GM12878 (cell line): ENCODE measurements around the gene GREB1. TPM values are rescaled to one million over a fixed set of nuclear protein-coding genes. Genes with fewer than 3 reads are reported as not detected.

ENCODE experiments used
- ATAC-seq: fragments of 200-7000 bp; cut with Tn5 transposase; 3 replicates; pipeline ENCODE4 v1.9.1; 2020; ENCODE audit warnings: mild to moderate bottlenecking, moderate library complexity
- BruUV-seq: library from RNA; stranded (reverse); fragments of 400-500 nt; replicated peaks from 2 replicates; lab custom pipeline; 2021; lab: Mats Ljungman, UMichigan
- CTCF ChIA-PET: fragments of 300-600 bp; sonication (Branson Sonifier 250); formaldehyde crosslinking; extraction: SDS; loops from one replicate; lab custom pipeline; 2021; ENCODE audit warnings: inconsistent platforms; lab: Yijun Ruan, JAX
- POLR2A ChIA-PET: fragments of 350-600 bp; formaldehyde crosslinking; extraction: SDS; loops from one replicate; lab custom pipeline; 2021; ENCODE audit warnings: inconsistent platforms; lab: Charles Lee
- RAD21 ChIA-PET: fragments of 300-600 bp; sonication (Branson Sonifier 250); formaldehyde crosslinking; loops from one replicate; lab custom pipeline; 2023; ENCODE audit warnings: antibody characterized with exemption; ENCODE audit not compliant: unreplicated experiment; lab: Charles Lee
- SMC1A ChIA-PET: fragments of 300-600 bp; sonication (Branson Sonifier 250); formaldehyde crosslinking; loops from one replicate; lab custom pipeline; 2023; ENCODE audit not compliant: unreplicated experiment, uncharacterized antibody; lab: Charles Lee
- DNase-seq: peaks from one replicate; pipeline ENCODE4 v3.0.0-alpha.2; 2011; ENCODE audit warnings: low read depth, low spot score
- FAIRE-seq: peaks from 3 replicates; lab custom pipeline; 2011; peaks lifted over from hg19 to GRCh38; lab: Jason Lieb, UNC
- H2AFZ ChIP-seq: 2 replicates; pipeline ENCODE4 v1.6.0; 2011; ENCODE audit warnings: low read depth, low read length, control low read depth; ENCODE audit not compliant: control insufficient read depth
- H3K27ac ChIP-seq: 2 replicates; pipeline ENCODE4 v1.5.1; 2011; ENCODE audit warnings: control low read depth; ENCODE audit not compliant: control insufficient read depth, insufficient read depth
- H3K27me3 ChIP-seq, 2 experiments: replicated peaks in 1 of 2; 2 replicates each; pipeline versions ENCODE4 v1.6.0 to v1.6.1; 2011; ENCODE audit warnings: low read length in 1 of 2; ENCODE audit not compliant: control insufficient read depth in 2 of 2, insufficient read depth in 2 of 2
- H3K36me3 ChIP-seq, 2 experiments: 2 replicates each; pipeline ENCODE4 v1.5.1; 2011; ENCODE audit warnings: low read length in 1 of 2; ENCODE audit not compliant: control insufficient read depth in 2 of 2, insufficient read depth in 2 of 2
- H3K4me1 ChIP-seq: 2 replicates; pipeline ENCODE4 v1.6.1; 2011; ENCODE audit warnings: mild to moderate bottlenecking, low read length, moderate library complexity, mixed read lengths; ENCODE audit not compliant: control insufficient read depth, insufficient read depth
- H3K4me2 ChIP-seq: 2 replicates; pipeline ENCODE4 v1.6.0; 2011; ENCODE audit warnings: control low read depth; ENCODE audit not compliant: control insufficient read depth, insufficient read depth
- H3K4me3 ChIP-seq: fragments of 200-600 bp; sonication (generic); 2 replicates; pipeline ENCODE4 v1.5.1; 2016
- H3K79me2 ChIP-seq: 2 replicates; pipeline ENCODE4 v1.6.0; 2011; ENCODE audit warnings: low read length; ENCODE audit not compliant: control insufficient read depth, insufficient read depth
- H3K9ac ChIP-seq: 2 replicates; pipeline ENCODE4 v1.8.0; 2011; ENCODE audit warnings: low read length, control low read depth, mixed read lengths; ENCODE audit not compliant: control insufficient read depth, insufficient read depth
- H3K9me3 ChIP-seq: replicated peaks from 3 replicates; pipeline ENCODE4 v1.5.1; 2011; ENCODE audit warnings: mild to moderate bottlenecking, low read length; ENCODE audit not compliant: control insufficient read depth, insufficient read depth
- H4K20me1 ChIP-seq: 2 replicates; pipeline ENCODE4 v1.6.0; 2011; ENCODE audit not compliant: control insufficient read depth, insufficient read depth
- CEBPZ ChIP-seq: fragments of 150-350 bp; IDR thresholded peaks from 2 replicates; pipeline ENCODE4 v1.6.1; 2016; ENCODE audit warnings: low read depth, low read length
- ESRRA ChIP-seq: IDR thresholded peaks from 2 replicates; pipeline ENCODE4 v1.6.1; 2012; ENCODE audit warnings: mild to moderate bottlenecking, low read length, improper control_type of control experiment
- FOXM1 ChIP-seq: IDR thresholded peaks from 2 replicates; pipeline ENCODE4 v1.6.1; 2012; ENCODE audit warnings: low read depth, mild to moderate bottlenecking, inconsistent platforms, low read length, moderate library complexity
- KDM1A ChIP-seq: fragments of 200-600 bp; sonication (generic); IDR thresholded peaks from 2 replicates; pipeline ENCODE4 v1.6.1; 2016; ENCODE audit warnings: borderline replicate concordance
- TAF1 ChIP-seq: IDR thresholded peaks from 2 replicates; pipeline ENCODE4 v1.6.1; 2011; ENCODE audit warnings: mild to moderate bottlenecking, low read depth, low read length, borderline replicate concordance
- TCF7 ChIP-seq: IDR thresholded peaks from 2 replicates; pipeline ENCODE4 v1.6.1; 2014; ENCODE audit warnings: antibody characterized with exemption, borderline replicate concordance
- ZNF217 ChIP-seq: fragments of 450-650 bp; IDR thresholded peaks from 2 replicates; pipeline ENCODE4 v1.6.1; 2017; ENCODE audit warnings: antibody characterized with exemption, mild to moderate bottlenecking
- ZNF24 ChIP-seq: fragments of 450-650 bp; IDR thresholded peaks from 2 replicates; pipeline ENCODE4 v1.6.1; 2017; ENCODE audit warnings: antibody characterized with exemption, mild to moderate bottlenecking
- WGBS: methylation state at CpG from one replicate; pipeline ENCODE4 v1.1.6; 2016; ENCODE audit warnings: low lambda C conversion rate; ENCODE audit not compliant: insufficient replicate concordance, insufficient coverage; ENCODE audit errors: missing lambda C conversion rate; 5-methylcytosine and 5-hydroxymethylcytosine counted together
- in situ Hi-C: fragments of 300-500 bp; cut with MboI; formaldehyde crosslinking; loops from 9 replicates; pipeline ENCODE4 v1.14.3; 2018; ENCODE audit warnings: mixed read lengths
- intact Hi-C: fragments of 100-400 bp; cut with micrococcal nuclease; formaldehyde crosslinking; loops from one replicate; pipeline ENCODE4 v1.14.2; 2022; ENCODE audit not compliant: unreplicated experiment
- polyA plus RNA-seq, 11 experiments: library from polyadenylated mRNA; depleted of rRNA in 4 of 11; unstranded in 6 of 11; stranded (reverse) in 5 of 11; fragments of >200 nt; fragmentation: Nextera tagmentation in 4 of 11; fragmentation: Illumina TruSeq in 1 of 11; extraction: Ambion mirVana in 4 of 11; extraction: Trizol in 1 of 11; gene quantifications; 1 replicate in 1 of 11; 2 replicates in 10 of 11; pipeline versions ENCODE4 v1.2.1 to v1.2.3, GENCODE V29; 2011 to 2016; ENCODE audit warnings: inconsistent platforms in 2 of 11, missing spikeins in 2 of 11, low read depth in 1 of 11
- total RNA-seq, 4 experiments: library from RNA; depleted of rRNA in 3 of 4; stranded (reverse); fragments of >200 nt in 3 of 4; fragmentation: Illumina TruSeq in 1 of 4; extraction: Trizol in 1 of 4; gene quantifications; 2 replicates each; pipeline versions ENCODE4 v1.2.1 to v1.2.3, GENCODE V29; 2013 to 2021
- TF ChIP-seq, protein P1 (sequence below): IDR thresholded peaks from 2 replicates; pipeline ENCODE4 v1.6.1; 2011; ENCODE audit warnings: borderline replicate concordance, low read depth, mild to moderate bottlenecking, moderate library complexity, mixed read lengths, low read length; ENCODE audit not compliant: insufficient read depth; ENCODE audit errors: extremely low read length

GREB1 gene
- total and polyA plus RNA-seq, 10 of the 15 experiments (the other 5 are each of a cell fraction or from before 2014, with no cell fraction given) = 0.09 to 2.1 (median 0.37) TPM; not detected in 1

DNA sequence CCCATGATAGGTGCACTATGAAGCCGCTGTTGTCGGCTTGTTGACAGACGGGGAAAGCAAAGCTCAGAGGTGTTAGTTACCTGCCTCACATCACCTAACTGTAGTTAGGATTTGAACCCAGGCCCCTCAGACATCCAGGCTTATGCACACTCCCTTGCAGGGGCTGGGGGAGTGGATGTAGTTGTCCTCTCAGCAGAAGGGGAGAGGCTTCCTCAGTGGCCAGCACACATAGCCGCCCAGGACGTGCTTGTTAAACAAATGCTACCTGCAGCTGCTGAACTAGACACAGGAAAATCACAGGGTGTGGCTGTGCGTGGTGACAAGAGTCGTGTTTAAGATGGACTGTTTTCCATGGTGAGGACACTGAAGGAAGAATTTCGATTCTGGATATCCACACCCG, 39.2 kb downstream of the GREB1 start (continued):
- no peak for TF ChIP-seq CEBPZ
- TF ChIP-seq, all 136 proteins: peak for 0

DNA sequence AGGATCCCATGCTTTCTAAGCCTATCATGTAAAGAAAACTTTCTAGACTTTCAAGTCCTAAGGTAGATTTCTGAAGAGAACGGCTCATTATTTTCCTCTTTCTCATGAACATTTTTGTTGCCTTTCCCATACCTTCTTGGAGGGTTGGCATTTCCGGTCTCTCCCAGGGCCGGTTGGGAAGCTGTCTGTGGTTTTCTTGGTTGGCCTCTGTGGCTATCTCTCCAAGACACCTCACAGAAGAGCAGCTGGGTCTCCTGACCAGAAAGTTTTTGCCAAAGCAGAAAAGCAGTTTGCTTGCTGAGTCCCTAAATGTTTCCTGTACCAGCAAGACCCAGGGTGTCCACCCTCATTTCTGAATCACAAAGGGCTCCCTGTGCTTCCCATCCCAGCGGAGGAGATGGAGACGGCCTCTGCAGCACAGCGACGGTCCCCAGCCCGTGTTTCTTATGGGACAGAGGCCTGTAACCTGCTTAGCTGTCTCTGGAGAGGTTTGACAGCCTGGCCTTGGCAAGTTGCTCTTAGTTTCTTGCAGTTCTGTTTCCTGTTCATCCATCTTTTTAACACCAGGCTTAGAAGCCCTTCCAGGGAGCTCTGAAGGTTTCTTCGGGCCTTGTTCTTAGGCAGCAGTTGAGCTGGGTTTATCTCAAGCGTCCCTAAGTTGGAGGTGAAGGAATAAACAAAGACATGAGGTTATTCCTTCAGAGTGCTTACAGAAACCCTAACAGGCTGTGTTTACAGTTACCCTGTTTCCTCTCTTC, 39.8 kb downstream of the GREB1 start:
- Histone ChIP-seq H3K36me3 (no peaks in the 10 kb centered on the region), H3K9ac (no peak overlapping the region), H3K4me1 (no peaks in the 10 kb centered on the region), H3K79me2 (no peaks in the 10 kb centered on the region), H3K4me2 (no peak overlapping the region), H3K27ac (no peak overlapping the region), H3K9me3 (no peaks in the 10 kb centered on the region), H3K27me3 (no peaks in the 10 kb centered on the region), H3K4me3 (no peak overlapping the region), H2AFZ (no peak overlapping the region), H4K20me1 (no peaks in the 10 kb centered on the region)
- ATAC-seq (no peak), DNase-seq (no peak), FAIRE-seq (no peak)
- POLR2A ChIA-PET = no interaction called here
- intact Hi-C loops (no loop called here), in situ Hi-C loops (no loop called here)
- CTCF ChIA-PET = interaction anchor here (1.0 to 1.2 kb wide), 2 partner anchors 9 to 93 kb away, joined by 3 to 4 read pairs; no protein-coding TSS in a partner anchor
- SMC1A ChIA-PET = no interaction called here
- RAD21 ChIA-PET = no interaction called here
- no peak for TF ChIP-seq ZNF24
- no peak for TF ChIP-seq FOXM1
- TF ChIP-seq, protein P1, sequence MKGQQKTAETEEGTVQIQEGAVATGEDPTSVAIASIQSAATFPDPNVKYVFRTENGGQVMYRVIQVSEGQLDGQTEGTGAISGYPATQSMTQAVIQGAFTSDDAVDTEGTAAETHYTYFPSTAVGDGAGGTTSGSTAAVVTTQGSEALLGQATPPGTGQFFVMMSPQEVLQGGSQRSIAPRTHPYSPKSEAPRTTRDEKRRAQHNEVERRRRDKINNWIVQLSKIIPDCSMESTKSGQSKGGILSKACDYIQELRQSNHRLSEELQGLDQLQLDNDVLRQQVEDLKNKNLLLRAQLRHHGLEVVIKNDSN = no peak
- TF ChIP-seq TAF1 = no peak
- TF ChIP-seq ESRRA = no peak
- no peak for TF ChIP-seq ZNF217
- TF ChIP-seq KDM1A = no peak
- TF ChIP-seq TCF7 = no peak
- BruUV-seq = no TSS peak
- 41% methylated on average over 10 of the region's 10 CpGs for WGBS
